HepG2 (cell line): ENCODE data around the gene IL6ST. TPM values are rescaled to one million over a fixed set of nuclear protein-coding genes. Genes with fewer than 3 reads are reported as not detected.

Source experiments
- ATAC-seq: fragments of 200-7000 bp; cut with Tn5 transposase; 3 replicates; pipeline ENCODE4 v1.9.1; 2020; ENCODE audit warnings: mild to moderate bottlenecking, moderate library complexity
- BruUV-seq: library from RNA; stranded (reverse); fragments of 400-500 nt; replicated peaks from 2 replicates; lab custom pipeline; 2021; lab: Mats Ljungman, UMichigan
- CTCF ChIA-PET: fragments of 300-600 bp; formaldehyde crosslinking; extraction: SDS; loops from one replicate; lab custom pipeline; 2021; ENCODE audit warnings: low total read pairs, inconsistent platforms, low intra/inter-chr PET ratio; lab: Yijun Ruan, JAX
- POLR2A ChIA-PET: fragments of 350-600 bp; sonication (Branson Sonifier 250); formaldehyde crosslinking; loops from one replicate; lab custom pipeline; 2020; ENCODE audit warnings: antibody characterized with exemption, inconsistent platforms; lab: Yijun Ruan, JAX
- DNase-seq: peaks from one replicate; pipeline ENCODE4 v3.0.0-alpha.2; 2015; ENCODE audit warnings: low spot score
- FAIRE-seq: peaks from 3 replicates; lab custom pipeline; 2011; peaks lifted over from hg19 to GRCh38; lab: Jason Lieb, UNC
- H2AFZ ChIP-seq: one replicate; pipeline ENCODE4 v1.6.1; 2011; ENCODE audit warnings: low read length, inconsistent platforms
- H3K27ac ChIP-seq: fragments of 300-600 bp; 3 replicates; pipeline ENCODE4 v1.8.0; 2011; ENCODE audit warnings: mixed run types, mild to moderate bottlenecking, mixed read lengths, low read length, inconsistent platforms; ENCODE audit not compliant: insufficient read depth; ENCODE audit errors: extremely low read length
- H3K27me3 ChIP-seq, 2 experiments: fragments of 200-600 bp in 1 of 2; 2 replicates in 1 of 2; 3 replicates in 1 of 2; pipeline versions ENCODE4 v1.6.0 to v1.8.0; 2011; ENCODE audit warnings: low read length in 2 of 2, mild to moderate bottlenecking in 2 of 2, moderate library complexity in 2 of 2, inconsistent platforms in 1 of 2; ENCODE audit not compliant: insufficient read depth in 2 of 2, control insufficient read depth in 1 of 2
- H3K36me3 ChIP-seq, 2 experiments: fragments of 200-600 bp in 1 of 2; replicated peaks in 1 of 2; 2 replicates in 1 of 2; 3 replicates in 1 of 2; pipeline versions ENCODE4 v1.5.1 to v1.8.0; 2011; ENCODE audit warnings: low read length in 2 of 2, inconsistent platforms in 1 of 2; ENCODE audit not compliant: insufficient read depth in 2 of 2, control insufficient read depth in 1 of 2
- H3K4me1 ChIP-seq: 2 replicates; pipeline ENCODE4 v1.5.1; 2012; ENCODE audit warnings: low read length, inconsistent platforms; ENCODE audit not compliant: insufficient read depth
- H3K4me2 ChIP-seq: 2 replicates; pipeline ENCODE4 v1.6.0; 2011; ENCODE audit warnings: low read depth, low read length, inconsistent platforms
- H3K4me3 ChIP-seq, 3 experiments: fragments of 200-600 bp in 1 of 3; sonication (generic), shearing (Covaris generic) in 1 of 3; replicated peaks in 1 of 3; 2 replicates each; pipeline ENCODE4 v1.5.1; 2011 to 2016; ENCODE audit warnings: low read length in 3 of 3, inconsistent platforms in 2 of 3, low read depth in 2 of 3, mild to moderate bottlenecking in 2 of 3, control low read depth in 1 of 3, mixed read lengths in 1 of 3; ENCODE audit not compliant: insufficient read depth in 1 of 3
- H3K79me2 ChIP-seq: one replicate; pipeline ENCODE4 v1.6.1; 2011; ENCODE audit warnings: low read length, inconsistent platforms; ENCODE audit not compliant: insufficient read depth
- H3K9ac ChIP-seq: 2 replicates; pipeline ENCODE4 v1.6.0; 2011; ENCODE audit warnings: mild to moderate bottlenecking, low read depth, low read length, inconsistent platforms; ENCODE audit not compliant: insufficient read depth
- H3K9me3 ChIP-seq: 2 replicates; pipeline ENCODE4 v1.5.1; 2012; ENCODE audit warnings: mild to moderate bottlenecking, low read length
- H4K20me1 ChIP-seq: 2 replicates; pipeline ENCODE4 v1.6.0; 2011; ENCODE audit warnings: inconsistent platforms, mild to moderate bottlenecking, low read length, moderate library complexity; ENCODE audit not compliant: insufficient read depth
- CBX2 ChIP-seq, 2 experiments: fragments of 200-600 bp in 1 of 2; sonication (generic); formaldehyde crosslinking in 1 of 2; IDR thresholded peaks; 2 replicates each; pipeline versions ENCODE4 v1.7.0 to v1.8.1; 2018 to 2022; ENCODE audit warnings: low read depth in 2 of 2, low read length in 1 of 2, mild to moderate bottlenecking in 1 of 2, missing genetic modification reagents in 1 of 2
- NR3C1 ChIP-seq: sonication (generic); formaldehyde crosslinking; IDR thresholded peaks from 2 replicates; pipeline ENCODE4 v1.4.0; 2020; ENCODE audit warnings: missing genetic modification reagents
- SNAI1 ChIP-seq: sonication (generic); formaldehyde crosslinking; IDR thresholded peaks from 2 replicates; pipeline ENCODE4 v1.5.0; 2020; ENCODE audit warnings: mild to moderate bottlenecking, missing genetic modification reagents, borderline replicate concordance
- SNRNP70 ChIP-seq: fragments of 200-400 bp; formaldehyde crosslinking; IDR thresholded peaks from 2 replicates; pipeline ENCODE4 v1.6.1; 2017; ENCODE audit warnings: mild to moderate bottlenecking, low read depth, low read length, moderate library complexity
- THAP11 ChIP-seq: IDR thresholded peaks from 2 replicates; pipeline ENCODE4 v1.6.1; 2016; ENCODE audit warnings: missing biosample characterization, missing genetic modification reagents
- ZNF44 ChIP-seq: sonication (generic); formaldehyde crosslinking; IDR thresholded peaks from 2 replicates; pipeline ENCODE4 v1.5.1; 2020; ENCODE audit warnings: mild to moderate bottlenecking, missing genetic modification reagents
- ZNF550 ChIP-seq: sonication (generic); formaldehyde crosslinking; IDR thresholded peaks from 2 replicates; pipeline ENCODE4 v1.4.0; 2020; ENCODE audit warnings: mild to moderate bottlenecking, missing genetic modification reagents, borderline replicate concordance
- ZSCAN31 ChIP-seq: sonication (generic); formaldehyde crosslinking; IDR thresholded peaks from 2 replicates; pipeline ENCODE4 v1.5.0; 2020; ENCODE audit warnings: low read depth, mild to moderate bottlenecking, missing genetic modification reagents
- WGBS: methylation state at CpG from one replicate; pipeline ENCODE4 v1.1.6; 2017; ENCODE audit warnings: low lambda C conversion rate; 5-methylcytosine and 5-hydroxymethylcytosine counted together
- in situ Hi-C: cut with HindIII; loops from 2 replicates; pipeline ENCODE4 v1.10.0; 2017; ENCODE audit warnings: low pct_unique_long_range_greater_than_20kb; ENCODE audit not compliant: extremely low pct_ligation_motif_present
- intact Hi-C: fragments of 100-400 bp; cut with micrococcal nuclease; formaldehyde crosslinking; loops from one replicate; pipeline ENCODE4 v1.10.0; 2022; ENCODE audit not compliant: unreplicated experiment
- polyA plus RNA-seq, 8 experiments: library from polyadenylated mRNA; depleted of rRNA in 3 of 8; stranded (reverse) in 7 of 8; unstranded in 1 of 8; fragments of >200 nt; fragmentation: Illumina TruSeq in 4 of 8; extraction: Trizol in 4 of 8; gene quantifications; 2 replicates each; pipeline versions ENCODE4 v1.2.1 to v1.2.3, GENCODE V29; 2011 to 2016; ENCODE audit warnings: low read depth in 4 of 8, missing spikeins in 1 of 8, mixed read lengths in 1 of 8; ENCODE audit not compliant: insufficient read depth in 1 of 8
- total RNA-seq, 5 experiments: library from RNA; depleted of rRNA; stranded (reverse); fragments of >200 nt; fragmentation: Illumina TruSeq; extraction: Trizol; gene quantifications; 2 replicates each; pipeline ENCODE4 v1.2.3, GENCODE V29; 2016; ENCODE audit warnings: low read depth in 1 of 5
- TF ChIP-seq, protein P1 (sequence below): sonication (generic); formaldehyde crosslinking; IDR thresholded peaks from 2 replicates; pipeline ENCODE4 v1.5.0; 2020; ENCODE audit warnings: missing genetic modification reagents, mild to moderate bottlenecking, borderline replicate concordance
- TF ChIP-seq, protein P2 (sequence below): sonication (generic); formaldehyde crosslinking; IDR thresholded peaks from 2 replicates; pipeline ENCODE4 v1.4.0; 2020; ENCODE audit warnings: missing genetic modification reagents, borderline replicate concordance
- TF ChIP-seq, protein P3 (sequence below): sonication (generic); formaldehyde crosslinking; IDR thresholded peaks from 2 replicates; pipeline ENCODE4 v1.4.0; 2020; ENCODE audit warnings: missing genetic modification reagents, borderline replicate concordance
- TF ChIP-seq, protein P4 (sequence below): sonication (generic); formaldehyde crosslinking; IDR thresholded peaks from 2 replicates; pipeline ENCODE4 v1.8.1; 2023; ENCODE audit warnings: mild to moderate bottlenecking, moderate library complexity, missing genetic modification reagents
- TF ChIP-seq, protein P5 (sequence below): sonication (generic); formaldehyde crosslinking; IDR thresholded peaks from 2 replicates; pipeline ENCODE4 v1.5.0; 2020; ENCODE audit warnings: missing genetic modification reagents, mild to moderate bottlenecking, borderline replicate concordance

IL6ST gene
- total and polyA plus RNA-seq, 2 of the 13 experiments (the other 11 are each of a cell fraction or from before 2014, with no cell fraction given): 66.6 to 166 TPM

DNA sequence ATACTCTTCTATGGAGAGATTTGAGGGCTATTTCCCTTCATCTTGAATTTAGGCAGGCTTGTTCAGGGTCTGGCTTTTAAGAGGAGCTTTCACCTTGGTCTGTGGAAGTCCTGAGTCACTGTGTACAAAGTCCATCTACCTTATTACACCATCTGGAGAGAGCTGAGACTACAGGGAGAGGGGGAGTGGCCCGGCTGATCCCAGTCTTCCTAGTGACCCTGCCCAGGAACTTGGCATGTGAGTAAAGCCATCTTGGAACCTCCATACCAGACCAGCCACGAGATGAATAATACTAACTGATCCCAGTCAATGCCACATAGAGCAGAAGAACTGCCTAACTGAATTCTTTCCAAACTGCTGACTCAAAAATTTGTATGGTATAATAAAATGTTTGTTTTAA lies 8.4 kb upstream of the IL6ST start (continued):
- TF ChIP-seq THAP11 (peak; percentile 45; the same call in 1 of the 2 replicates), SNRNP70 (no peak), ZSCAN31 (CRISPR knock-in tag) (no peak), NR3C1 (CRISPR knock-in tag) (no peak)
- TF ChIP-seq, protein P1, sequence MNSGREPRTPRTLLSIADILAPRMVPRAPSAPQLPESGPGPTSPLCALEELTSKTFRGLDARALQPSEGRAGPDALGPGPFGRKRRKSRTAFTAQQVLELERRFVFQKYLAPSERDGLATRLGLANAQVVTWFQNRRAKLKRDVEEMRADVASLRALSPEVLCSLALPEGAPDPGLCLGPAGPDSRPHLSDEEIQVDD (CRISPR knock-in tag): no peak

DNA sequence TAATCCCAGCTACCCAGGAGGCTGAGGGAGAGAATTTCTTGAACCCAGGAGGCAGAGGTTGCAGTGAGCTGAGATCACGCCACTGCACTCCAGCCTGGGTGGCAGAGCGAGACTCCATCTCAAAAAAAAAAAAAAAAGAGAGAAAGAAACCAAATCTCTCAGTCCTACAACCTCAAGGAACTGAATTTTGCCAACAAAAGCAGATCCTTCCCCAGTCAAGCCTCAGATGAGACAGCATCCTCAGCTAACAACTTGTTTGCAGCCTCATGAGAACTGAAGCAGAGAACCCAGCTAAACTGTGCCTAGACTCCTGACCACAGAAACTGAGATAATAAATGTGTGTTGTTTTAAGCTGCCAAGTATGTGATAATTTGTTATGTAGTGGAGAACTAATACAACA lies 7.5 kb upstream of the IL6ST start:
- Histone ChIP-seq H3K4me3 (no peak overlapping the region), H3K79me2 (no peaks in the 10 kb centered on the region)
- TF ChIP-seq ZNF550 (no peak), SNAI1 (no peak), ZNF44 (no peak), CBX2 (IDR thresholded peaks at IDR 0.05; ENCODE audit: low read depth, low read length) (no peak), CBX2 (CRISPR knock-in tag; IDR thresholded peaks at IDR 0.05; ENCODE audit: low read depth) (no peak)
- TF ChIP-seq, protein P2, sequence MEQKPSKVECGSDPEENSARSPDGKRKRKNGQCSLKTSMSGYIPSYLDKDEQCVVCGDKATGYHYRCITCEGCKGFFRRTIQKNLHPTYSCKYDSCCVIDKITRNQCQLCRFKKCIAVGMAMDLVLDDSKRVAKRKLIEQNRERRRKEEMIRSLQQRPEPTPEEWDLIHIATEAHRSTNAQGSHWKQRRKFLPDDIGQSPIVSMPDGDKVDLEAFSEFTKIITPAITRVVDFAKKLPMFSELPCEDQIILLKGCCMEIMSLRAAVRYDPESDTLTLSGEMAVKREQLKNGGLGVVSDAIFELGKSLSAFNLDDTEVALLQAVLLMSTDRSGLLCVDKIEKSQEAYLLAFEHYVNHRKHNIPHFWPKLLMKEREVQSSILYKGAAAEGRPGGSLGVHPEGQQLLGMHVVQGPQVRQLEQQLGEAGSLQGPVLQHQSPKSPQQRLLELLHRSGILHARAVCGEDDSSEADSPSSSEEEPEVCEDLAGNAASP (CRISPR knock-in tag): no peak
- TF ChIP-seq, protein P3, sequence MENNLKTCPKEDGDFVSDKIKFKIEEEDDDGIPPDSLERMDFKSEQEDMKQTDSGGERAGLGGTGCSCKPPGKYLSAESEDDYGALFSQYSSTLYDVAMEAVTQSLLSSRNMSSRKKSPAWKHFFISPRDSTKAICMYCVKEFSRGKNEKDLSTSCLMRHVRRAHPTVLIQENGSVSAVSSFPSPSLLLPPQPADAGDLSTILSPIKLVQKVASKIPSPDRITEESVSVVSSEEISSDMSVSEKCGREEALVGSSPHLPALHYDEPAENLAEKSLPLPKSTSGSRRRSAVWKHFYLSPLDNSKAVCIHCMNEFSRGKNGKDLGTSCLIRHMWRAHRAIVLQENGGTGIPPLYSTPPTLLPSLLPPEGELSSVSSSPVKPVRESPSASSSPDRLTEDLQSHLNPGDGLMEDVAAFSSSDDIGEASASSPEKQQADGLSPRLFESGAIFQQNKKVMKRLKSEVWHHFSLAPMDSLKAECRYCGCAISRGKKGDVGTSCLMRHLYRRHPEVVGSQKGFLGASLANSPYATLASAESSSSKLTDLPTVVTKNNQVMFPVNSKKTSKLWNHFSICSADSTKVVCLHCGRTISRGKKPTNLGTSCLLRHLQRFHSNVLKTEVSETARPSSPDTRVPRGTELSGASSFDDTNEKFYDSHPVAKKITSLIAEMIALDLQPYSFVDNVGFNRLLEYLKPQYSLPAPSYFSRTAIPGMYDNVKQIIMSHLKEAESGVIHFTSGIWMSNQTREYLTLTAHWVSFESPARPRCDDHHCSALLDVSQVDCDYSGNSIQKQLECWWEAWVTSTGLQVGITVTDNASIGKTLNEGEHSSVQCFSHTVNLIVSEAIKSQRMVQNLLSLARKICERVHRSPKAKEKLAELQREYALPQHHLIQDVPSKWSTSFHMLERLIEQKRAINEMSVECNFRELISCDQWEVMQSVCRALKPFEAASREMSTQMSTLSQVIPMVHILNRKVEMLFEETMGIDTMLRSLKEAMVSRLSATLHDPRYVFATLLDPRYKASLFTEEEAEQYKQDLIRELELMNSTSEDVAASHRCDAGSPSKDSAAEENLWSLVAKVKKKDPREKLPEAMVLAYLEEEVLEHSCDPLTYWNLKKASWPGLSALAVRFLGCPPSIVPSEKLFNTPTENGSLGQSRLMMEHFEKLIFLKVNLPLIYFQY (CRISPR knock-in tag): no peak
- TF ChIP-seq, protein P4, sequence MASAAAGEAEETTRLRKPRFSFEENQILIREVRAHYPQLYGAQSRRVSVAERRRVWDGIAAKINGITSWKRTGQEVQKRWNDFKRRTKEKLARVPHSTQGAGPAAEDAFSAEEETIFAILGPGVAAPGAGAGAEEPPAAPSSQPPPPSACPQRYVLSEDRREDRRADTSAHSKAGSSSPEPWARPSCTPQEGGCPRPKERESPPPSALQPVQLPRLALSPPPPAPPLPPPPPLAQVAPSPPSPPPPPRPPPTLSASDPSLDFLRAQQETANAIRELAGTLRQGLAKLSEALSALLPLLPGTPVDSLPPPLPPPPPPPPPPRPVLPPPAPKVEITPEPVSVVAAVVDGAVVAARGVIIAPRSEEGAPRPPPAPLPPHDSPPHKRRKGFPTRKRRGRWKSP (CRISPR knock-in tag): no peak
- TF ChIP-seq, protein P5, sequence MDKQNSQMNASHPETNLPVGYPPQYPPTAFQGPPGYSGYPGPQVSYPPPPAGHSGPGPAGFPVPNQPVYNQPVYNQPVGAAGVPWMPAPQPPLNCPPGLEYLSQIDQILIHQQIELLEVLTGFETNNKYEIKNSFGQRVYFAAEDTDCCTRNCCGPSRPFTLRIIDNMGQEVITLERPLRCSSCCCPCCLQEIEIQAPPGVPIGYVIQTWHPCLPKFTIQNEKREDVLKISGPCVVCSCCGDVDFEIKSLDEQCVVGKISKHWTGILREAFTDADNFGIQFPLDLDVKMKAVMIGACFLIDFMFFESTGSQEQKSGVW: no peak
- TF ChIP-seq, all 625 proteins: peak for 0
- FAIRE-seq (no peak), ATAC-seq (no peak), DNase-seq (no peak)
- H3K9me3 ChIP-seq: peaks cover 8% of the 10 kb centered on the region
- ChIA-PET POLR2A (interaction anchor here (1.6 to 3.2 kb wide), 3 partner anchors 13 to 122 kb away, joined by 4 to 15 read pairs (median 10); no protein-coding TSS in a partner anchor), CTCF (no interaction called here)
- H3K27me3 ChIP-seq: no peaks in the 10 kb centered on the region
- peak overlapping the region; percentile 65 for H3K27ac ChIP-seq
- BruUV-seq: no TSS peak
- no peaks in the 10 kb centered on the region for H4K20me1 ChIP-seq
- WGBS: 100% methylated on average over 2 of the region's 2 CpGs
- intact Hi-C loops: no loop called here
- no peaks in the 10 kb centered on the region for H3K36me3 ChIP-seq
- H3K4me2 ChIP-seq: no peak overlapping the region
- no peak overlapping the region for H3K9ac ChIP-seq
- peaks cover 48% of the 10 kb centered on the region for H3K4me1 ChIP-seq
- in situ Hi-C loops: no loop called here
- no peak overlapping the region for H2AFZ ChIP-seq
